Activated T-helper 17 cell treated with anti-CD3 and anti-CD28 coated beads, Interleukin-2, amount 50 U/mL, for 72 hours (primary cell): ENCODE measurements around the gene OR5K4. TPM values are rescaled to one million over a fixed set of nuclear protein-coding genes. Genes with fewer than 3 reads are reported as not detected.

Source experiments
- ATAC-seq: fragments of 150-1000 bp; cut with Tn5 transposase; replicated peaks from 2 replicates; pipeline ENCODE4 v1.10.0; 2021; ENCODE audit warnings: mild to moderate bottlenecking, moderate library complexity
- H3K27ac Mint-ChIP-seq: one replicate; pipeline ENCODE4 v1.8.0; 2022; ENCODE audit warnings: mixed read lengths
- H3K27me3 Mint-ChIP-seq: one replicate; pipeline ENCODE4 v1.8.0; 2022; ENCODE audit warnings: mixed read lengths
- H3K36me3 Mint-ChIP-seq: one replicate; pipeline ENCODE4 v1.8.0; 2022; ENCODE audit warnings: low read depth, mild to moderate bottlenecking, mixed read lengths
- H3K4me1 Mint-ChIP-seq: one replicate; pipeline ENCODE4 v1.8.0; 2022; ENCODE audit warnings: mixed read lengths
- H3K4me3 Mint-ChIP-seq: one replicate; pipeline ENCODE4 v1.8.0; 2022; ENCODE audit warnings: mild to moderate bottlenecking, mixed read lengths
- H3K9me3 Mint-ChIP-seq: one replicate; pipeline ENCODE4 v1.8.0; 2022; ENCODE audit warnings: mixed read lengths
- total RNA-seq, 2 donors: library from RNA; stranded (reverse); gene quantifications; one replicate each; pipeline ENCODE4 v1.2.3, GENCODE V29; 2022

OR5K4 gene
- not detected for total RNA-seq

- no peaks in the 10 kb centered on the region for H3K36me3 Mint-ChIP-seq
- no peak within 1 kb of the TSS for H3K27ac Mint-ChIP-seq
- no peaks in the 10 kb centered on the region for H3K4me1 Mint-ChIP-seq
- H3K9me3 Mint-ChIP-seq: peaks cover 5% of the 10 kb centered on the region
- H3K4me3 Mint-ChIP-seq: no peak within 1 kb of the TSS
- peaks cover 4% of the 10 kb centered on the region for H3K27me3 Mint-ChIP-seq
- ATAC-seq: no peak
Observed at GRCh38 chr3:98353554-98353953, at the start of gene OR5K4. Gene OR5K4 (plus strand): TSS chr3:98353854. CDS start chr3:98353854, 0 bp downstream.

- Mint-ChIP-seq H3K27me3 (peaks cover 11% of the 10 kb centered on the region), H3K9me3 (no peaks in the 10 kb centered on the region), H3K4me3 (no peak overlapping the region), H3K4me1 (no peaks in the 10 kb centered on the region), H3K36me3 (no peaks in the 10 kb centered on the region), H3K27ac (no peak overlapping the region)
- ATAC-seq: no peak
Observed at GRCh38 chr3:98322101-98322500, 31.6 kb upstream of the OR5K4 start.

- Mint-ChIP-seq H3K36me3 (no peaks in the 10 kb centered on the region), H3K27me3 (peaks cover 11% of the 10 kb centered on the region), H3K4me1 (no peaks in the 10 kb centered on the region), H3K4me3 (no peak overlapping the region), H3K9me3 (no peaks in the 10 kb centered on the region), H3K27ac (no peak overlapping the region)
- no peak for ATAC-seq
Observed at GRCh38 chr3:98322686-98323085, 31.0 kb upstream of the OR5K4 start.

GRCh38 chr3:98323425-98323824 is 30.2 kb upstream of the OR5K4 start:
- peaks cover 15% of the 10 kb centered on the region for H3K27me3 Mint-ChIP-seq
- H3K9me3 Mint-ChIP-seq: no peaks in the 10 kb centered on the region
- no peaks in the 10 kb centered on the region for H3K4me1 Mint-ChIP-seq
- ATAC-seq: no peak
- no peak overlapping the region for H3K4me3 Mint-ChIP-seq
- no peak overlapping the region for H3K27ac Mint-ChIP-seq
- H3K36me3 Mint-ChIP-seq: no peaks in the 10 kb centered on the region

- no peaks in the 10 kb centered on the region for H3K9me3 Mint-ChIP-seq
Observed at GRCh38 chr3:98325055-98325454, 28.6 kb upstream of the OR5K4 start.

GRCh38 chr3:98326105-98326893 is 27.4 kb upstream of the OR5K4 start:
- H3K9me3 Mint-ChIP-seq: no peaks in the 10 kb centered on the region
- no peak overlapping the region for H3K27ac Mint-ChIP-seq
- no peaks in the 10 kb centered on the region for H3K36me3 Mint-ChIP-seq
- no peak overlapping the region for H3K4me3 Mint-ChIP-seq
- H3K27me3 Mint-ChIP-seq: peaks cover 23% of the 10 kb centered on the region
- ATAC-seq: no peak
- no peaks in the 10 kb centered on the region for H3K4me1 Mint-ChIP-seq

More at GRCh38 chr3:98325055-98325454, 28.6 kb upstream of the OR5K4 start:
- no peaks in the 10 kb centered on the region for H3K36me3 Mint-ChIP-seq
- H3K27me3 Mint-ChIP-seq: peaks cover 19% of the 10 kb centered on the region
- H3K27ac Mint-ChIP-seq: no peak overlapping the region
- ATAC-seq: no peak
- H3K4me3 Mint-ChIP-seq: no peak overlapping the region
- H3K4me1 Mint-ChIP-seq: no peaks in the 10 kb centered on the region

GRCh38 chr3:98326945-98327344 is 26.7 kb upstream of the OR5K4 start:
- Mint-ChIP-seq H3K27ac (no peak overlapping the region), H3K27me3 (peaks cover 30% of the 10 kb centered on the region), H3K36me3 (no peaks in the 10 kb centered on the region), H3K4me3 (no peak overlapping the region), H3K4me1 (no peaks in the 10 kb centered on the region), H3K9me3 (no peaks in the 10 kb centered on the region)
- peak; percentile 63 for ATAC-seq

GRCh38 chr3:98328933-98329332 is 24.7 kb upstream of the OR5K4 start:
- Mint-ChIP-seq H3K27ac (no peak overlapping the region), H3K4me1 (no peaks in the 10 kb centered on the region), H3K9me3 (no peaks in the 10 kb centered on the region), H3K4me3 (no peak overlapping the region), H3K27me3 (peaks cover 30% of the 10 kb centered on the region), H3K36me3 (no peaks in the 10 kb centered on the region)
- ATAC-seq: no peak

- H3K27ac Mint-ChIP-seq: no peak overlapping the region
- no peaks in the 10 kb centered on the region for H3K9me3 Mint-ChIP-seq
- peak; percentile 69 for ATAC-seq
- no peaks in the 10 kb centered on the region for H3K4me1 Mint-ChIP-seq
- H3K36me3 Mint-ChIP-seq: no peaks in the 10 kb centered on the region
- peaks cover 30% of the 10 kb centered on the region for H3K27me3 Mint-ChIP-seq
- H3K4me3 Mint-ChIP-seq: no peak overlapping the region
Observed at GRCh38 chr3:98329392-98330124, 24.1 kb upstream of the OR5K4 start.

- H3K4me3 Mint-ChIP-seq: no peak overlapping the region
Observed at GRCh38 chr3:98331329-98331728, 22.3 kb upstream of the OR5K4 start.

GRCh38 chr3:98333989-98334606 is 19.6 kb upstream of the OR5K4 start:
- peak; percentile 62 for ATAC-seq

More at GRCh38 chr3:98331329-98331728, 22.3 kb upstream of the OR5K4 start:
- Mint-ChIP-seq H3K27ac (no peak overlapping the region), H3K27me3 (peaks cover 19% of the 10 kb centered on the region), H3K9me3 (no peaks in the 10 kb centered on the region), H3K36me3 (no peaks in the 10 kb centered on the region), H3K4me1 (no peaks in the 10 kb centered on the region)
- ATAC-seq: peak; percentile 19

GRCh38 chr3:98339031-98339430 is 14.6 kb upstream of the OR5K4 start:
- Mint-ChIP-seq H3K27ac (no peak overlapping the region), H3K4me1 (peaks cover 3% of the 10 kb centered on the region), H3K36me3 (no peaks in the 10 kb centered on the region), H3K27me3 (no peaks in the 10 kb centered on the region), H3K4me3 (no peak overlapping the region), H3K9me3 (no peaks in the 10 kb centered on the region)
- no peak for ATAC-seq

More at GRCh38 chr3:98333989-98334606, 19.6 kb upstream of the OR5K4 start:
- Mint-ChIP-seq H3K27me3 (peaks cover 15% of the 10 kb centered on the region), H3K4me3 (no peak overlapping the region), H3K36me3 (no peaks in the 10 kb centered on the region), H3K4me1 (no peaks in the 10 kb centered on the region), H3K9me3 (no peaks in the 10 kb centered on the region), H3K27ac (no peak overlapping the region)

GRCh38 chr3:98341758-98342157 is 11.9 kb upstream of the OR5K4 start:
- H3K36me3 Mint-ChIP-seq: no peaks in the 10 kb centered on the region
- no peaks in the 10 kb centered on the region for H3K9me3 Mint-ChIP-seq
- no peak overlapping the region for H3K27ac Mint-ChIP-seq
- H3K4me3 Mint-ChIP-seq: no peak overlapping the region
- H3K27me3 Mint-ChIP-seq: no peaks in the 10 kb centered on the region
- H3K4me1 Mint-ChIP-seq: peaks cover 5% of the 10 kb centered on the region
- no peak for ATAC-seq

- Mint-ChIP-seq H3K4me3 (no peak overlapping the region), H3K4me1 (peaks cover 5% of the 10 kb centered on the region), H3K9me3 (no peaks in the 10 kb centered on the region), H3K27ac (no peak overlapping the region), H3K36me3 (no peaks in the 10 kb centered on the region), H3K27me3 (no peaks in the 10 kb centered on the region)
- ATAC-seq: no peak
Observed at GRCh38 chr3:98343647-98344507, 9.8 kb upstream of the OR5K4 start.
